ENCODE data around the gene CYTH3. TPM values are rescaled to one million over a fixed set of nuclear protein-coding genes. Genes with fewer than 3 reads are reported as not detected.

CYTH3 gene
- polyA plus RNA-seq, 1 donor (not counting 4 experiments of a cell fraction or from before 2014, with no cell fraction given): 28.4 TPM

DNA sequence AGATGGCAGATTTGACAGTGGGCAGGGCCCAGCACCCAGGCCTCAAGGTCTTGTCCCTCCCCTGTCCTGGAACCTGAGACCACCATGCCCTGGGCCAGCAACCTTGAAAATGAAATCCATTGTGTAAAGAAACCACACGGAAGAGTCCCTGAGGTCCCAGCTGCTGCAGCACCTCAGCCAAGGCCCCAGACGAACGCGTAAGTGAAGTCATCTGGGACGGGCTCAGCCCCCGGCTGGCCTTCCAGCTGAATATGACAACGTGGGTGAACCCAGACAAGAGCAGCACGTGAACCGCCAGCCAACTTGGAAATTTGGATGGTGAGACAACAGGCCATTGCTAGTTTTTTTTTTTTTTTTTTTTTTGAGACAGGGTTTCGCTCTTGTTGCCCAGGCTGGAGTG is 70.3 kb downstream of the CYTH3 start:
- Histone ChIP-seq H3K9ac (ENCODE audit: control insufficient read depth, extremely low read depth, insufficient read depth, low read length) (no peak overlapping the region), H3K27ac (ENCODE audit: control insufficient read depth, insufficient read depth, low read length) (no peak overlapping the region), H3K79me2 (ENCODE audit: control insufficient read depth, insufficient read depth, low read length) (peaks cover 66% of the 10 kb centered on the region), H2AFZ (ENCODE audit: control insufficient read depth, low read length) (no peak overlapping the region), H3K27me3 (ENCODE audit: control insufficient read depth, extremely low read depth, insufficient read depth, low read length) (no peaks in the 10 kb centered on the region), H3K4me3 (ENCODE audit: control insufficient read depth in 2 of 3, extremely low read depth in 1 of 3, insufficient read depth in 2 of 3, low read depth in 1 of 3, low read length in 3 of 3) (no peak overlapping the region), H3K9me1 (ENCODE audit: control insufficient read depth, extremely low read depth, insufficient read depth, low read length) (no peaks in the 10 kb centered on the region), H3K4me1 (ENCODE audit: control insufficient read depth, extremely low read depth, insufficient read depth, low read length) (no peaks in the 10 kb centered on the region), H3K4me2 (ENCODE audit: control insufficient read depth, extremely low read depth, insufficient read depth, low read depth, low read length) (no peak overlapping the region), H4K20me1 (ENCODE audit: control insufficient read depth, extremely low read depth, insufficient read depth, low read length) (no peaks in the 10 kb centered on the region), H3K36me3 (ENCODE audit: control insufficient read depth in 2 of 2, extremely low read depth in 1 of 2, insufficient read depth in 2 of 2, low read length in 2 of 2) (no peaks in the 10 kb centered on the region), H3K9me3 (ENCODE audit: control insufficient read depth, low read depth, low read length) (no peaks in the 10 kb centered on the region)
- no peak for DNase-seq (ENCODE audit: low read depth, low spot score)
- TF ChIP-seq EZH2 (IDR thresholded peaks at IDR 0.05; ENCODE audit: low read length): no peak
- TF ChIP-seq, protein P1, sequence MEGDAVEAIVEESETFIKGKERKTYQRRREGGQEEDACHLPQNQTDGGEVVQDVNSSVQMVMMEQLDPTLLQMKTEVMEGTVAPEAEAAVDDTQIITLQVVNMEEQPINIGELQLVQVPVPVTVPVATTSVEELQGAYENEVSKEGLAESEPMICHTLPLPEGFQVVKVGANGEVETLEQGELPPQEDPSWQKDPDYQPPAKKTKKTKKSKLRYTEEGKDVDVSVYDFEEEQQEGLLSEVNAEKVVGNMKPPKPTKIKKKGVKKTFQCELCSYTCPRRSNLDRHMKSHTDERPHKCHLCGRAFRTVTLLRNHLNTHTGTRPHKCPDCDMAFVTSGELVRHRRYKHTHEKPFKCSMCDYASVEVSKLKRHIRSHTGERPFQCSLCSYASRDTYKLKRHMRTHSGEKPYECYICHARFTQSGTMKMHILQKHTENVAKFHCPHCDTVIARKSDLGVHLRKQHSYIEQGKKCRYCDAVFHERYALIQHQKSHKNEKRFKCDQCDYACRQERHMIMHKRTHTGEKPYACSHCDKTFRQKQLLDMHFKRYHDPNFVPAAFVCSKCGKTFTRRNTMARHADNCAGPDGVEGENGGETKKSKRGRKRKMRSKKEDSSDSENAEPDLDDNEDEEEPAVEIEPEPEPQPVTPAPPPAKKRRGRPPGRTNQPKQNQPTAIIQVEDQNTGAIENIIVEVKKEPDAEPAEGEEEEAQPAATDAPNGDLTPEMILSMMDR (optimal IDR thresholded peaks at IDR 0.05 in 1 of 3, IDR thresholded peaks at IDR 0.05 in 1 of 3, conservative IDR thresholded peaks at IDR 0.05 in 1 of 3; ENCODE audit: extremely low read depth in 1 of 3, insufficient read depth in 2 of 3, low read length in 3 of 3): no peak
- no peak for FAIRE-seq
- dilution Hi-C loops (cut with MboI; ENCODE audit: extremely low pct_ligation_motif_present, low sequenced_read_pairs): no loop called here

DNA sequence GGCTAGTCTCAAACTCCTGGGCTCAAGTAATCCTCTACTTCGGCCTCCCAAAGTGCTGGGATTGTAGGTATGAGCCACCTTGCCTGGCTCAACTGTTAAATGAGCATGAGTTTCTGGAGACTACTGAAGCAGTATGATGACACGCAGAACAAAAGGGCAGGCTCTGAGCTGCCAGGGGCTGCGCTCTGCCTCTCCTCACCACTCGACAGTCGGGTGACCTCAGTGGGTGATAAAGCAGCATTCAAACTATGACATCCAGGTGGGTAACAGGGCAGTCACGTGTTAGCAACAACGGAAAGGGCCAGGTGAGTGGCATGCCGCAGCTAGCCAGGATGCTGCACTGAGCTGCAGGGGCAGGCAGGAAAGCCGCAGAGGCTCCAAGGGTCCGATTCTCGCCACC is 71.5 kb downstream of the CYTH3 start:
- H3K9me1 ChIP-seq (ENCODE audit: control insufficient read depth, extremely low read depth, insufficient read depth, low read length): peaks cover 1% of the 10 kb centered on the region
- no peak for FAIRE-seq
- dilution Hi-C loops (cut with MboI; ENCODE audit: extremely low pct_ligation_motif_present, low sequenced_read_pairs): no loop called here
- no peak overlapping the region for H3K4me2 ChIP-seq (ENCODE audit: control insufficient read depth, extremely low read depth, insufficient read depth, low read depth, low read length)
- TF ChIP-seq, protein P1 (optimal IDR thresholded peaks at IDR 0.05 in 1 of 3, IDR thresholded peaks at IDR 0.05 in 1 of 3, conservative IDR thresholded peaks at IDR 0.05 in 1 of 3; ENCODE audit: extremely low read depth in 1 of 3, insufficient read depth in 2 of 3, low read length in 3 of 3): no peak
- TF ChIP-seq EZH2 (IDR thresholded peaks at IDR 0.05; ENCODE audit: low read length): no peak
- DNase-seq (ENCODE audit: low read depth, low spot score): no peak
- H3K4me3 ChIP-seq (ENCODE audit: control insufficient read depth in 2 of 3, extremely low read depth in 1 of 3, insufficient read depth in 2 of 3, low read depth in 1 of 3, low read length in 3 of 3): no peak overlapping the region
- H3K36me3 ChIP-seq (ENCODE audit: control insufficient read depth in 2 of 2, extremely low read depth in 1 of 2, insufficient read depth in 2 of 2, low read length in 2 of 2): no peaks in the 10 kb centered on the region
- H2AFZ ChIP-seq (ENCODE audit: control insufficient read depth, low read length): no peak overlapping the region
- no peaks in the 10 kb centered on the region for H4K20me1 ChIP-seq (ENCODE audit: control insufficient read depth, extremely low read depth, insufficient read depth, low read length)
- no peak overlapping the region for H3K27ac ChIP-seq (ENCODE audit: control insufficient read depth, insufficient read depth, low read length)
- H3K79me2 ChIP-seq (ENCODE audit: control insufficient read depth, insufficient read depth, low read length): peaks cover 66% of the 10 kb centered on the region
- no peaks in the 10 kb centered on the region for H3K4me1 ChIP-seq (ENCODE audit: control insufficient read depth, extremely low read depth, insufficient read depth, low read length)
- no peak overlapping the region for H3K9ac ChIP-seq (ENCODE audit: control insufficient read depth, extremely low read depth, insufficient read depth, low read length)
- H3K9me3 ChIP-seq (ENCODE audit: control insufficient read depth, low read depth, low read length): no peaks in the 10 kb centered on the region
- H3K27me3 ChIP-seq (ENCODE audit: control insufficient read depth, extremely low read depth, insufficient read depth, low read length): no peaks in the 10 kb centered on the region
